HG03439 (cell line): ENCODE measurements around the gene GET4.
A peak's percentile ranks its signal among the peaks of the same experiment; 100 is the strongest.
"Not testable (repeated sequence)": the region's sequence is repeated elsewhere in the genome, so short reads cannot be mapped to it uniquely, and the experiment has no call there.

Experiments
- ATAC-seq: cut with Tn5 transposase; IDR thresholded peaks from one replicate; pipeline ENCODE4 v1.9.1; 2021; ENCODE audit warnings: mild to moderate bottlenecking, moderate library complexity; ENCODE audit not compliant: unreplicated experiment

Gene GET4

GRCh38 chr7:868189-868486 is 8.2 kb upstream of the GET4 start:
- no peak for ATAC-seq

DNA sequence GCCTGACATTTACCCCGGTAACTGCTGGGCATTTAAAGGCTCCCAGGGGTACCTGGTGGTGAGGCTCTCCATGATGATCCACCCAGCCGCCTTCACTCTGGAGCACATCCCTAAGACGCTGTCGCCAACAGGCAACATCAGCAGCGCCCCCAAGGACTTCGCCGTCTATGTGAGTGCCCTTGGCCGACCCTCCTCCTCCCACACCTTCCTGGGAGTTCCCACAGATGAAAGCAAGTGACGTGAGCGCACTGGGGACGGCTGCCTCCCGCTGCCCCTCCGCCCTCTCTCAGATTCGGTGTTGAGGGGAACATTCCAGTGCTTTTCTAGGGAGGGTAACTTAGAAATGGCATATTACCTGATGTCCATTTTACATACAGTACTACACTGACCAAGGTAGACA is 7.0 kb upstream of the GET4 start:
- ATAC-seq: no peak

- ATAC-seq: no peak
These were observed 4.3 kb upstream of the GET4 start for GRCh38 chr7:871900-872537.

- ATAC-seq: not testable (repeated sequence)
These were observed 3.7 kb upstream of the GET4 start for GRCh38 chr7:872685-873084.

DNA sequence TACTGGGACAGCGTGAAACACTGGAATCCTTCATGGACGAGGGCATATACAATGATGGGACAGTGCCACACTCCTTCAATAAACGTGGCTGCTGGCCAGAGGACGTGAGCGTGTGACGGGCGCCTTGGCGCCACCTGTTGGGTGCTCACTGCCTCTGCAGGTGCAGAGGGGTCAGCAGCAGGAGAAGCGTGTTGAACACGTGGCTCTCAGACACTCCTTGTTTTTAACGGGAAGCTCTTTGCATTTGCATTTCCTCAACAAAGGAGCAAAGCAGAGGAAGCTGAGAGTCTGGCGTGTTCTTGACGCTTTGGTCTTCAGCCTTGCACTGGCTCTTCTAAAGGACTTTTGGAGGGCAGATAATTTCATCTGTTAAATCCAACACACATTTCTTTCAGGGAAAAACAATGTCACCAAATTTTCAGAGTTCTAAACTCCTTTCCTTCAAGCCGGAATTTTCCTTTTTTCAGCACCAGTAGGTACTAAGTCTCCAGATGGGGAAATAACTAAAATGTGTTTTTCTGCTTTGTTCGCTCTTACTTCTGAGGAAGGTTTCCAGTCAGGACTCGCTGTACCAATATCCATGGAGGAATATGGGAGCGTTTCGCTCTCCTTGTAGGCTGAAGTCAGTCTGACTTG is 2.9 kb upstream of the GET4 start:
- no peak for ATAC-seq

GRCh38 chr7:874031-874749 is 2.2 kb upstream of the GET4 start:
- no peak for ATAC-seq

DNA sequence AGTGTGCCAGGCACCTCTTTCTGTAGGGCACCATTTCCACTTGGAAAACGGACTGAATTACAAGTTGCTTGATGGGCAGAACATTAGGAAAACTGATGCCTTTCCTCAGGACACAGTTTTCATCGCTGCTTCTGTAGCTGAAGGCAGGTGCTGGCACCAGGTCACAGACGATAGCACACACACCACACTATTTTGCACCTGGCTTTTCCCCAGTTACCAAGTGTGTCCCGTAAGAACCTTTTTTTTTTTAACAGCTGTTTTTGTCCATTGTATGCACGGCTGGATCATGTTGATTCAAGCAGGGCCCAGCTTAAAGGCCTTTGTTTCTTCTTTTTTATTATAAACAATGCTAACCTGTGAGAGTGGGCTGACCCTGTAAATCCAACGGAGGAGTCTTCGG is 1.3 kb upstream of the GET4 start:
- no peak for ATAC-seq

DNA sequence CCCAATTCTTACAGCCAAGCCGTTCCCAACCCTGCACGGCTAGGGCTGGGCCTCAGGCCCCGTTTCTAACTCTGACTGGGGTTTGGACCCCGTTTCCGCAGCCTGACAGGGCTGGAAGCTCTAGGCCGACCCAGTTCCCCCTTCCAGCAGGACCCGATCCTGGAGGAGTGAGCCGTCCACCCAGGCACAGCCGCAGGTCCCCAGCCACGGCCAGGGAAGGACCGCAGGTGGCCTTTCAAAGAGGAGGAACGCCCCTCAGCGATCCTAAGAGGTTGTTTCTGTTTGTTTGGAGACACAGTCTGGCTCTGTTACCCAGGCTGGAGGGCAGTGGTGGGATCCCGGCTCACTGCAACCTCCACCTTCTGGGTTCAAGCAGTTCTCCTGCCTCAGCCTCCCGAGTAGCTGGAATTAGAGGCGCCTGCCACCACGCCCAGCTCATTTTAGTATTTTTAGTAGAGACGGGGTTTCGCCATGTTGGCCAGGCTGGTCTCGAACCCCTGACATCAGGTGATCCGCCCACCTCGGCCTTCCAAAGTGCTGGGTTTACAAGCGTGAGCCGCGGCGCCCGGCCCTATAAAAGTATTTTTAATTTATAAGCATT is 778 bp upstream of the GET4 start:
- no peak for ATAC-seq

GRCh38 chr7:876972-877311 is 588 bp downstream of the GET4 start:
- ATAC-seq: peak; percentile 19

- no peak for ATAC-seq
These were observed 1.2 kb downstream of the GET4 start for GRCh38 chr7:877312-878232.

GRCh38 chr7:879093-879492 is 2.7 kb downstream of the GET4 start:
- no peak for ATAC-seq

- no peak for ATAC-seq
These were observed 3.4 kb downstream of the GET4 start for GRCh38 chr7:879706-880105.

DNA sequence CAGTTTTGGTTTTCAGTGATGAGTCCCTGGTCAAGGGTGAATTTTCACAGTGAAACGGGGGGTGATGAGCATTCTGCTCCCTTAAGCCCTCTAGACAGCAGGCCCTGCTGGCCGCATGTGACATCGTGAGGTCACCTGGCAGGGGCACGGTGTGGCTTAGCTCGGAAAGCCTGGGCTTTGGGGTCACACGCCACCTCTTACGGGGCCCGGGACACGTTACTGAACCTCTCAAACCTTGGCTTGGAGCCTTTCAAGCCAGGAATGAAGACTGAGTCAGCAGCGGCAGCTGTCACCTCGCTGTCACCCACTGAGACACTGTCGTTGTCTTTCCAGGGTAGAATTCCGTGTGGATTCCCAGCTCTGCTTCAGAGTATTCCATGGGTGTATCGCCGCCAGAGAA is 4.1 kb downstream of the GET4 start:
- ATAC-seq: no peak

- ATAC-seq: no peak
These were observed 5.3 kb downstream of the GET4 start for GRCh38 chr7:881441-882234.

DNA sequence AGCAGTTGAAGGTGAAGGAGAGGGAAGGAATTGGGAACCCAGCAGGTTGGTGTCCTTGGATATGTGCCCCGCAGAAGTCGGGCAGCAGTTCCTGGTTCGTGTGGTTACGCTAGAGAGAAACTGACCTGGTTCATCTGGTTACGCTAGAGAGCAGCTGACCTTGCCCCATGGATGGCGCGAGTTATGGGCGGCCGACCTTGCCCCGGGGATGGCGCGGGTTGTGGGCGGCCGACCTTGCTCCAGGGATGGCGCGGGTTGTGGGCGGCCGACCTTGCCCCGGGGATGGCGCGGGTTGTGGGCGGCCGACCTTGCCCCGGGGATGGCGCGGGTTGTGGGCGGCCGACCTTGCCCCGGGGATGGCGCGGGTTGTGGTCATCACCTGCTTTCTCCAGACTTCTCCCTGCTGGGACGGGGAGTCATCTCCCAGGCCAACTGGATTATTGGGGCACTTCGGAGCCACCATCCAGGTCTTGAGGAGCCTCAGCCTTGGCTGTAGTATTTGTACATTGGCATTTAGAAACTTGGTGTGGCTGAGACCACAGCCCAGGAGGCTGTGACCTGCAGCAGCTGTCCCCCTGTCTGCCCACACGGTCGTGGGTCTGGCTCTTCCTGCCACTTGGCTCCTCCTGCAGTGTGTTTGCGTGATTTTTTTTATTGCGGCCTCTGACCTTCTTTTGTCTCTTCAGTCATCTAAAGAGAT is 6.1 kb downstream of the GET4 start:
- ATAC-seq: no peak

DNA sequence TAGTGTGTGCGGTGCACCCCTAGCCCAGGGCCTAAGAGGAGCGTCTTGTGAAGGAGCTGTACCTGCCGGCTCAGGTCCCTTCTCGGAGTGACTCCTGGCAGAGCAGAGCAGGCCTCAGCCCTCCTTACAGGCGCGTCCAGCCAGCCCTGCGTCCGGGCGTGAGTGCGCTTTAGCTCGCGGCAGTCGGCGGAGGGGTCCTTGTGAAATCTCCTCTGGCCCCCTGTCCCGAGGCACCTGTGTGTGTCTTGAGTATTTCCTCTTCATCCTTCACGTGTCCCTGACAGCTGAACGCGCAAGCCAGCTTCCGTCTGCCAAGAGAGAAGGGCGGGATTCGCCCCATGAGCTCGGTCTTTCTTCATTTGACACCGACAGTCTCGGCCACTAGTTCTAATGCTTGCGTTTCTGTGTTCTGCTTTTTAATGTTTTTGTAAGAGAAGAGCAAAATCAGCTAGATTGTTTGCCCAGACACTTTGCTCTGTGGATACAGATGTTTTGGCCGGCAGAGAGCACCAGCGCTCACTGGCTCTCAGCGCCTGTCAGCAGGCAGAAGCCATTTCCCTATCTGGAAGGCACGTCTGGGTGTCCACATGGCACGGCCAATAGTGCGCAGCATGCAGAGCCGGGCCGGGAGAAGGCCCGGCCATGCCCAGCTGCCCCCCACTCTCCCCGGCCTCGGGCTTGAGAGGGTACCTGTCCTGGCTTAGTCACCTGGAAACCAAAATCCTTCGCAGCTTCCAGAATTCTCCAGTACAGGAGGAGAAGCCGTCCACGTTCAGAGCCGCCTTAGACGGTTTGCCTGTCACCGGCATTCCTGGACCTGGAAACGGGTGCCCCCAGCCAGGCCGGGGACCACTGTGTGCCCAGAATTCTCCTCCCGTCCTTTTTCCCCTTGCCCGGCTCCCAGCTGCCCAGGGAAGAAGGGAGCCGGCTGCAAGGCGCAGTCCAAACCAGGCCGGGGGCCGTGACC is 7.0 kb downstream of the GET4 start:
- no peak for ATAC-seq

- no peak for ATAC-seq
These were observed 8.0 kb downstream of the GET4 start for GRCh38 chr7:884191-885003.
